HG03045 (cell line): ENCODE data around the gene PKP3.
"Not testable (repeated sequence)": the region's sequence is repeated elsewhere in the genome, so short reads cannot be mapped to it uniquely, and the experiment has no call there.

Experiments used
- ATAC-seq: cut with Tn5 transposase; IDR thresholded peaks from one replicate; pipeline ENCODE4 v1.9.1; 2021; ENCODE audit warnings: mild to moderate bottlenecking, moderate library complexity; ENCODE audit not compliant: unreplicated experiment

Gene PKP3

DNA sequence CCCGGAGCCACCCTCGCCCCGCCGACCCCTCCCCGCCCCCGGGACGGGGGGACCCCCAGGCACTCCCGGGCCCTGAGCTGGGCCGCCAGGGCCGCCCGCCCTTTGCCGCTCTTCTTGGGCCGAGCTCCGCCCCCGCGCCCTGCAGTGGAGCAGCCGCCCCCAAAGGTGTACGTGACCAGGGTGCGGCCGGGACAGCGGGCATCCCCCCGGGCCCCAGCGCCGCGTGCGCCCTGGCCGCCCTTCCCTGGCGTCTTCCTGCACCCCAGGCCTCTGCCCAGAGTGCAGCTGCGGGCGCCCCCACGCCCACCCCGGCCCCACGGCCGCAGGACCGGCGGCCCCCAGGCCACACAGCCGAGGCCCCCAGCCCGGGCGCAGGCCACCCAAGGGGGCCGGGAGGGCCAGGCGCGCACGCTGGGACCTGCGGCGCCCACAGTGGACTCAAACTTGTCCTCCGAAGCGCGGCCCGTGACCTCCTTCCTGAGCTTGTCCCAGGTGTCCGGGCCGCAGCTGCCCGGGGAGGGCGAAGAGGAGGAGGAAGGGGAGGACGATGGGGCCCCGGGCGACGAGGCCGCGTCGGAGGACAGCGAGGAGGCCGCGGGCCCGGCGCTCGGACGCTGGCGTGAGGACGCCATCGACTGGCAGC lies 17.4 kb upstream of the PKP3 start:
- no peak for ATAC-seq

GRCh38 chr11:377174-377865 lies 16.7 kb upstream of the PKP3 start:
- no peak for ATAC-seq

- no peak for ATAC-seq
Measured at GRCh38 chr11:377883-378500, 16.0 kb upstream of the PKP3 start.

GRCh38 chr11:379205-380094 lies 14.6 kb upstream of the PKP3 start:
- no peak for ATAC-seq

DNA sequence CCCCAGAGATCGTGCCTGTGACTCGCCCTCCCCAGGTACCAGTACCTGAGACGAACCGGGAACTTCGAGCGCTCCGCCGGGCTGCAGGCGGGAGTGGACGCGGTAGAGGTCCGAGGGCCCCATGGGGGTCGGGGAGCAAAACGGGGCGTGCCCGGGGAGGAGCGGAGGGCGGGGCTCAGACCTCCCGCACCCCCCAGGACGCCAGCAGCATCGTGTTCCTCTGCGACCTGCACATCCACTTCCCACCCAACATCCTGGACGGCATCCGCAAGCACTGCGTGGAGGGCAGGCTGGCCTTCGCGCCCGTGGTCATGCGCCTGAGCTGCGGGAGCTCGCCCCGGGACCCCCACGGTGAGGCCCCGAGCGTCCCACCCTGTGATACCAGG lies 13.9 kb upstream of the PKP3 start:
- no peak for ATAC-seq

GRCh38 chr11:380491-380890 lies 13.5 kb upstream of the PKP3 start:
- no peak for ATAC-seq

DNA sequence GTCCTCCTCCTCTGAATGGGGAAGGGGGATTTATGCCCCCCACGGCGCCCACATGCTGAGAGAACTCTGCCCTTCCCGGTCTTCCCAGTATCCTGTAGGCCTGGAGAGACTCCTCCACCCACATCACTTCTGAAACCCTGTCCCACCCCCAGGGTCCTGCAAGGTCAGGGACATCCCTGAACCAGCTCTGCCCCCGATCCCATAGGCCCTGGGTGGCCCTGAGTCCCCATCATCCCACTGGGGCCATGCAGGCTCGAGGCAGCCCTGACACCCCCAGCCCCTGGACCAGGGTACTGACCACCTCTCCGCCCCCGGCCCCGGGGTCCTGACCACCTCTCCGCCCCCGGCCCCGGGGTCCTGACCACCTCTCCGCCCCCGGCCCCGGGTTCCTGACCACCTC lies 13.0 kb upstream of the PKP3 start:
- ATAC-seq: no peak

DNA sequence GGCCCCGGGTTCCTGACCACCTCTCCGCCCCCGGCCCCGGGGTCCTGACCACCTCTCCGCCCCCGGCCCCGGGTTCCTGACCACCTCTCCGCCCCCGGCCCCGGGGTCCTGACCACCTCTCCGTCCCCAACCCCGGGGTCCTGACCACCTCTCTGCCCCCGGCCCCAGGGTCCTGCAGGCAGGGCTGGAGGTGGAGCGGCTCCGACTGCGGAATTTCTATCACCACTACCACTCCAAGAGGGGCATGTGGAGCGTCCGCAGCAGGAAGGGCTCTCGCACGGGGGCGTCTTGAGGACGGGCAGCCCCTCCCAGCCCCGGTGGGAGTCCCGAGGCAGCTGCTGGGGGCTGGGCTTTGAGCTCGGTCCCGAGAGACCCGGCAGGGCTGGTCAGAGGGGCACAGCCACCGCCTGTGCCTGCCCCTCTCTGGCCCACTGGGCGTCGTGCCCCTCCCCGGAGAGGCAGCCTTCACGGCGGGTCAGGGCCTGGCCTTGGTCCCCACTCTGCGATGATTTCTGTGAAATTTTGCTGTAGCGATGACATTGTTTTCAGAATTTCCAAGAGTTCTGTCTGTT lies 12.4 kb upstream of the PKP3 start:
- ATAC-seq: no peak

GRCh38 chr11:382081-382629 lies 11.9 kb upstream of the PKP3 start:
- no peak for ATAC-seq

DNA sequence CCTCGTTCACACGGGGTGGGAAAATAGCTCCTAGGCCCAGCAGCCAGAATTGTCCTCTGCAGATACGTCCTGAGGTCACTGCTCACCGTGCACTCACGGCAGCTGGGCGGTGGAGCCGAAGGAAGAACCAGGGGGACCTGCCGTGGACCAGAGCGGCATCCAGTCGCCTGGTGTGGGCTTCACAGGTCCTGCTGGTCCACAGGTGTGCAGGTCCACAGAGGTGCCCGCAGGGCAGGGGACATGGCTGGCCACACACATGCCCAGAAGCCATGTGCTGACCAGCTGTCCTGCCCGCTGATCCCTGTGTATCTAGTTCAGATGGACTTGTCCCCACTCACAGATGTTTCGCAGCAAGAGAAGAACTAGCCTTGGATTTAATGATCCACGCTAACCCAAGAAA lies 10.6 kb upstream of the PKP3 start:
- no peak for ATAC-seq

GRCh38 chr11:384511-384910 lies 9.5 kb upstream of the PKP3 start:
- ATAC-seq: no peak

GRCh38 chr11:385594-386351 lies 8.2 kb upstream of the PKP3 start:
- ATAC-seq: no peak

DNA sequence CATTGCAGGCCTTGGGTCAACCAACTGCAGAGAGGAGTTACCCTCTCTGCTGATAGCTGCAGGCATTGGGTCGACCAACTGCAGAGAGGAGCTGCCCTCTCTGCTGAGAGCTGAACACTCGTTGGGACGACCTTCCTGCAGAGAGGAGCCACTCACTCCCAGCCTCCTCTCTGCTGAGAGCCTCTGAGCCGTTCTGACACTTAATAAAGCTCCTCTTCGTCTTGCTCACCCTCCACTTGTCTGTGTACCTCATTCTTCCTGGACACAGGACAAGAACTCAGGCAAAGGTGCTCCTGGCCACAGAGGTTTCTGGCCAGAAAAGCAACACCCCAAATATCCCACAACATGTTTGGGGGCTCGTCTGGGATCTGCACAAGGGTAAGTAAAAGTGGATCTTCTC lies 7.5 kb upstream of the PKP3 start:
- ATAC-seq: no peak

DNA sequence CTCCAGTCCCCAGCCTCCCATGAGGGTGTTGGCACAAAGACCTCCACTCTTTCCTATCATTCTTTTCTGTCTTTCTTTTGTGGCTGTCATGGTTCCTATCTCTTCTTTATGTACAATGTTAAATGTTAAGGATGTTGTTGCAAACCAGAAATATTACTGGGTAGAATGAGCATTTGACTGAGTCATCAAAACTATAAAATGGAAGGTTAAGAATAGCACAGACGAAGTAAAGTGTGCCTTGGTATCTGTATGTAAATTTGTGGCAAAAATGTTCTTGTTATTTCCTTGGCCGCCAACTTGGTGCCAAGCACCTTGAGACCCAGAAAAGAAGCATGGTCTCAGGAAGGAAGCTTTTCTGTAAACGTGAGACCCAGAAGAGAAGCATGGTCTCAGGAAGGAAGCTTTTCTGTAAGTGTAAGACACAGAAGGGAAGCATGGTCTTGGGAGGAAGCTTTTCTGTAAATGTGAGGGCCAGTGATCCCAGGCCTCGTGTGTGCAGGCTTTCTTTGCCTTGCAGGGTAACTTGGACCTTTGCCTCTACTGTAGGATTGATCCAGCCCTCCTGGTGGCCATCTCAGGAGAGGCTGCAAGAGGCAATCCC lies 6.7 kb upstream of the PKP3 start:
- no peak for ATAC-seq

DNA sequence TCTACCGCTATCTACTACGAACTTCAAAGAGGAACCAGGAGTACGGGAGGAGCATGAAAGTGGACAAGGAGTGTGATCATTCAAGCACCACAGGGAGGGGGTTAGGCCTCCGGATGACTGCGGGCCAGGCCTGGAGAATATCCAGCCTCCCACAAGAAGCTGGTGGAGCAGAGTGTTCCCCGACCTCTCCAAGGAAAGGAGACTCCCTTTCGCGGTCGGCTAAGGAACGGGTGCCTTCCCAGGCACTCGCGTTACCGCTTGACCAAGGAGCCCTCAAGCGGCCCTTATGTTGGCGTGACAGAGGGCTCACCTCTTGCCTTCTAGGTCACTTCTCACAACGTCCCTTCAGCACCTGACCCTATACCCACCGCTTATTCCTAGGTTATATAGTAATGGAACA lies 4.6 kb upstream of the PKP3 start:
- ATAC-seq: not testable (repeated sequence)

- no peak for ATAC-seq
Measured at GRCh38 chr11:390175-390574, 3.8 kb upstream of the PKP3 start.

DNA sequence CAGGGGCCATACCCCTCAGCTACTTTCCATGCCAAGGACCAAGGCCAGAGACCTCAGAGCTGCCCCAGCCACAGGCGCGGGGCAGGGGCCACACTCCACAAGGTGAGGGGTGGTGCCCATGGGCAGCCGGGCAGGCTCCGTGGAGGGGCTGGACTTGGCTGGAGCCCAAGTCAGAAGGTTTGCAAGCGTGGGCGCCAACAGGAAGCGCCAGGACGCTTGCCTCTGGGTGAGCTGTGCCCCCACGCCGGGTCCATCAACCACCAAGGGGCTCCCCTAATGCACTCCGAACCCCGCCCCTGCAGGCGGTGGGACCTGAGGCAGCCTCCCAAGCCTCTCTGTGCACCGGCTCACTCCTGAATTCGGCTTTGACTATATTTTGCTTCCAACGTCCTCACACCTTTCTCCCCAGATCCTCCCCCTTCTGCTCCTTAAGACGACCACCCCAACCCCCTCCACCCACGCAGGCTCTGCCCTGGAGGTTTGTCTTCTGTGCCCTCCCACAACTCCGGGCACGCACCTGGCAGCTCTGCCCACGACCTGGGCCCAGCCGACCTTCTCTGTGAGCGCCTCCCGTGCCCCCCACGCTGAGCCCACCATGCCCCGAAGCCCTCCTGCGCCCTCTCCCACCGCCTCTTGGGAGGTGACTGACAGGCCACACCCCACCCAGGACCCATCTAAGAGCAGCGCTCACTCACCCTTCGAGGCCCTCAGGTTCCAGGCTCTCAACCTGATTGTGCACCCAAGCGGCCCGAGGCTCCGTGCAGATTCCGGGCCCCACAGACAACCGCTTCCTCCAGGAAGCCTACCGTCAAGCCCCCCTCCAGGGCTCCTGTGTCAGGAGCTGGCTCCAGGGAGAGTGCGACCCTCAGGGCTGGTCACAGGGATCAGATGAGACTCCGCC lies 2.6 kb upstream of the PKP3 start:
- ATAC-seq: no peak

GRCh38 chr11:392102-392777 lies 1.8 kb upstream of the PKP3 start:
- no peak for ATAC-seq
